ES-I3 (cell line): ENCODE data around the gene IDS.

ENCODE experiments used
- H3K36me3 ChIP-seq: 2 replicates; pipeline ENCODE4 v1.6.1; 2013; ENCODE audit warnings: mild to moderate bottlenecking, low read length, control low read depth, moderate library complexity; ENCODE audit not compliant: insufficient read depth
- H3K4me1 ChIP-seq: 2 replicates; pipeline ENCODE4 v1.6.1; 2013; ENCODE audit warnings: mild to moderate bottlenecking, control low read depth, low read length; ENCODE audit not compliant: insufficient read depth
- H3K9ac ChIP-seq: 2 replicates; pipeline ENCODE4 v1.6.1; 2013; ENCODE audit warnings: low read depth, mild to moderate bottlenecking, low read length, moderate library complexity
- H3K9me3 ChIP-seq: 2 replicates; pipeline ENCODE4 v1.6.1; 2013; ENCODE audit warnings: mild to moderate bottlenecking, low read length, moderate library complexity; ENCODE audit not compliant: control insufficient read depth, insufficient read depth

Gene IDS

GRCh38 chrX:149471397-149471796 is 33.7 kb downstream of the IDS start:
- no peaks in the 10 kb centered on the region for H3K36me3 ChIP-seq
- H3K9ac ChIP-seq, result no peak overlapping the region
- no peaks in the 10 kb centered on the region for H3K9me3 ChIP-seq
- peaks cover 4% of the 10 kb centered on the region; the same call in 1 of the 2 replicates for H3K4me1 ChIP-seq

GRCh38 chrX:149470955-149471354 is 34.2 kb downstream of the IDS start:
- no peaks in the 10 kb centered on the region for H3K36me3 ChIP-seq
- H3K9ac ChIP-seq, result no peak overlapping the region
- H3K9me3 ChIP-seq, result no peaks in the 10 kb centered on the region

GRCh38 chrX:149469406-149469805 is 35.7 kb downstream of the IDS start:
- Histone ChIP-seq H3K4me1 (no peaks in the 10 kb centered on the region), H3K36me3 (no peaks in the 10 kb centered on the region), H3K9ac (no peak overlapping the region), H3K9me3 (no peaks in the 10 kb centered on the region)

More at GRCh38 chrX:149470955-149471354, 34.2 kb downstream of the IDS start:
- peaks cover 3% of the 10 kb centered on the region; the same call in 1 of the 2 replicates for H3K4me1 ChIP-seq

GRCh38 chrX:149467920-149468319 is 37.2 kb downstream of the IDS start:
- H3K36me3 ChIP-seq, result no peaks in the 10 kb centered on the region
- H3K4me1 ChIP-seq, result no peaks in the 10 kb centered on the region
- H3K9me3 ChIP-seq, result no peaks in the 10 kb centered on the region
- H3K9ac ChIP-seq, result no peak overlapping the region

GRCh38 chrX:149467461-149467860 is 37.6 kb downstream of the IDS start:
- H3K4me1 ChIP-seq, result no peaks in the 10 kb centered on the region
- H3K9ac ChIP-seq, result no peak overlapping the region
- H3K36me3 ChIP-seq, result no peaks in the 10 kb centered on the region
- H3K9me3 ChIP-seq, result no peaks in the 10 kb centered on the region

GRCh38 chrX:149462849-149463248 is 42.3 kb downstream of the IDS start:
- Histone ChIP-seq H3K36me3 (no peaks in the 10 kb centered on the region), H3K9me3 (no peaks in the 10 kb centered on the region; the same call in 1 of the 2 replicates), H3K9ac (no peak overlapping the region), H3K4me1 (no peaks in the 10 kb centered on the region)

- Histone ChIP-seq H3K9ac (no peak overlapping the region), H3K9me3 (no peaks in the 10 kb centered on the region; the same call in 1 of the 2 replicates), H3K4me1 (no peaks in the 10 kb centered on the region), H3K36me3 (no peaks in the 10 kb centered on the region)
Measured at GRCh38 chrX:149461746-149462145, 43.4 kb downstream of the IDS start.

- no peaks in the 10 kb centered on the region; the same call in 1 of the 2 replicates for H3K9me3 ChIP-seq
- H3K36me3 ChIP-seq, result no peaks in the 10 kb centered on the region
- H3K9ac ChIP-seq, result no peak overlapping the region
- H3K4me1 ChIP-seq, result no peaks in the 10 kb centered on the region
Measured at GRCh38 chrX:149458586-149458985, 46.5 kb downstream of the IDS start.

- no peaks in the 10 kb centered on the region for H3K36me3 ChIP-seq
- peaks cover 6% of the 10 kb centered on the region for H3K4me1 ChIP-seq
- no peaks in the 10 kb centered on the region; the same call in 1 of the 2 replicates for H3K9me3 ChIP-seq
- no peak overlapping the region for H3K9ac ChIP-seq
Measured at GRCh38 chrX:149456476-149457245, 48.4 kb downstream of the IDS start.

- Histone ChIP-seq H3K9ac (no peak overlapping the region), H3K9me3 (no peaks in the 10 kb centered on the region; the same call in 1 of the 2 replicates), H3K36me3 (no peaks in the 10 kb centered on the region), H3K4me1 (peaks cover 6% of the 10 kb centered on the region)
Measured at GRCh38 chrX:149455934-149456333, 49.2 kb downstream of the IDS start.

GRCh38 chrX:149453906-149454822 is 50.9 kb downstream of the IDS start:
- Histone ChIP-seq H3K9me3 (no peaks in the 10 kb centered on the region; the same call in 1 of the 2 replicates), H3K9ac (no peak overlapping the region), H3K4me1 (peaks cover 6% of the 10 kb centered on the region), H3K36me3 (no peaks in the 10 kb centered on the region)

GRCh38 chrX:149453030-149453429 is 52.1 kb downstream of the IDS start:
- H3K4me1 ChIP-seq, result peaks cover 6% of the 10 kb centered on the region
- H3K36me3 ChIP-seq, result no peaks in the 10 kb centered on the region
- H3K9me3 ChIP-seq, result no peaks in the 10 kb centered on the region
- H3K9ac ChIP-seq, result no peak overlapping the region

- Histone ChIP-seq H3K9me3 (no peaks in the 10 kb centered on the region), H3K4me1 (peaks cover 3% of the 10 kb centered on the region; the same call in 1 of the 2 replicates), H3K9ac (no peak overlapping the region), H3K36me3 (no peaks in the 10 kb centered on the region)
Measured at GRCh38 chrX:149433451-149433850, 71.7 kb downstream of the IDS start.

GRCh38 chrX:149433051-149433450 is 72.1 kb downstream of the IDS start:
- Histone ChIP-seq H3K9ac (no peak overlapping the region), H3K36me3 (no peaks in the 10 kb centered on the region), H3K4me1 (peaks cover 3% of the 10 kb centered on the region; the same call in 1 of the 2 replicates), H3K9me3 (no peaks in the 10 kb centered on the region)
